ENCODE measurements around the gene HCFC1.

HCFC1 gene

GRCh38 chrX:153971450-153972367 is at the start of gene HCFC1:
HCFC1 (minus strand) TSS chrX:153971818; CDS start chrX:153970840, 978 bp downstream.
- DNase-seq: peak; percentile 93

- no peak for DNase-seq
These were observed 49.6 kb upstream of the HCFC1 start for GRCh38 chrX:154021131-154021611.

- DNase-seq: no peak
These were observed 49.0 kb upstream of the HCFC1 start for GRCh38 chrX:154020536-154021115.

DNA sequence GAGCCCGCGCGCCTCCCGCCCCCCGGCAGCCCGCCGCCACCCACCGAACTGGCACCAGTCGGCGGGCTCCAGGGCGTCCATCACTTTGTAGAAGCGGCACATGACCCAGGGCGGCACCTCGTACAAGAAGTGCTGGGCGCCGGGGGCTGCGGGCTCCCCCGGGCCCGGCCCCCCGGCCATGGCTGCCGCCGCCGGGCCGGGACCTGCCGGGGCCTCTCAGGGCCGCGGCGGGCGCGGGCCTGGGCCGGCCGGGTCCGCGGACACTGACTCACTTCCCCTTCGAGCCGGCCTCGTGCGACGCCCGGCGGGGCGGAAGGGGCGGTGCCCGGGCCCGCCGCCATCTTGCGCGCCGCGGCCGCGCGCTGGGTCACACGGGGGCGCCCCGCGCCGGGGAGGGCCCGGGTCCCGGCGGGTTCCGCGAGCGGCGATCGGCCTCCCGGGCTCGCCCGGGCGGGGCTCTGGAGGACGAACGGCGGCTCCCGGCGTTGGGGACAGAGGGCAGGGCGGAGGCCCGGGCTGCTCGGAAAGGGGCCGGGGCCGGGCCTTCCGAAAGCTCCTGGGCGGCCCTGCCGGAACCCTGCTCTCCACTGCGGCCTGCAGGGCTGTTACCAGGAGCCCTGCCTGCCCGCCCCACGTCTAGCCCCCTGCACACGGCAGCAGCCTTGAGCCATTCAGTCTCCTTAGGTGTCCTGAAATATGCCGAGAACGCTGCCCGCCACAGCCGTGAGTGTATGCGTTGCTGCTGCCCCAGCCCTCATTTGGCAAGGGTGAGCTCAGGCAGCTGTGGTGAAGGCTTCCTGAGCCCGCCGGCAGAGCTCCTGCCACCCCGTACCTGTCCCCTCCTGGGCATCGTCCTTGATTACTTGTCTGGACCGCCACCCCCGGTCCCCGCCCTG is 48.3 kb upstream of the HCFC1 start, which contains the start of gene IRAK1:
Gene IRAK1 (minus strand): TSS at position 270 of the 896 bp plus-strand sequence. CDS start 90 bp downstream, at position 180.
- DNase-seq: peak; percentile 62

DNA sequence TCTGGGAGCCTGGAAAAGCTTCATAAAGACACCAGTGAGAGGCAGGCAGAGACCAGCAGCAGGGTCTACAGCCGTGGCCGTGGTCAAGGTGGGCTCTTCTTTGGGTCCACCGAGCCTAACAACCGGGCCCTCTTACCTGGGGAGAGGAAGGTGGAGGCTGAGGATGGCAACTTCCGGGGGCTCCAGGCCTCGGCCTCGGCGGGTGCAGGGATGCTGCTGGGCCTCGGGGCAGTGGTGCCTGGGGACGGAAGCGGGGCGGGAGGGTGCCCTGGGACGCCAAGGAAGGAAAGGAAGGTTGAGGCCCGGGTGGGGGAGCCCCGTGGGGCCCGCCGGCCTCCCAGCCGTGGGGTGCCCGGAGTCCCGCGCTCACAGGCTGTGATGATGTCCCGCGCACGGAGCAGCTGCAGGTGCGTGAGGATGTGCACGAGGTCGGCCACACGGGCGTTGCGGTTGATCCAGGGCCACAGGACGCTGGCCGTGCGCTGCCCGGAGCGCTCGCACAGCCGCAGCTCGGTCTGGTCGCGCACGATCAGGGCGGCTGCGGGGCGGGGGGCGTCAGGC is 47.5 kb upstream of the HCFC1 start:
- DNase-seq: peak; percentile 39

GRCh38 chrX:154018518-154019060 is 47.0 kb upstream of the HCFC1 start:
- no peak for DNase-seq

DNA sequence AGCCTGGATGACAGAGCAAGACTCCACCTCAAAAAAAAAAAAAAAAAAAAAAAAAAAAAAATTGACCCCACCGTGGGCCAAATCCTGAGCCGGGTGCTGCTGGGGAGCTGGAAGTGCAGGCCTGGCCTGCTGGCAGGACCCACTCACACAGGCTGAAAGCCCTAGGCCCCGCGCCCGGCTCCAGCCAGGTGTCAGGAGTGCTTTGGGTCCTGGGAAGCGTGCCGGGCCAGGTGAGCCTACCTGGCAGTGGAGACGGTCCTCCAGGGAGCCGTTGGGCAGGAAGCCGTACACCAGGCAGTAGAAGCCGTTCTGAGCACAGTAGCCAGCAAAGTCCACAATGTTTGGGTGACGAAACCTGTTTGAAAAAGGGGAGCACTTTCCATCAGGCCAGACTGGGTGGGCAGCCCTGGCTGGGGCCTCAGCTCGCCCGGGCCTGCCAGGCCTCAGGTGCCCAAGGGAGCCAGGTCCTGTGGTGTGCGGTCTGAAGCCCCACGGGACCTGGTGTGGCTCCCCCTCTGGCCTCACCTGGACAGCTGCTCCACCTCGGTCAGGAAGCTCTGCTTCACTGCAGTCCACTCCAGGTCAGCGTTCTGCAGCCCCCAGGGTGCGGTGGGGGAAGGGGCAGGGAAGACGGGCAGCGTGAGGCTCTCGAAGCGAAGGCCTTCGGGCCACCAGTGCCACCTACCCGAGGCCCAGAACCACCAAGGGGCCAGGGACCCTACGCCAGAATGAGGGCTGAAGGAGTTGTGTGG is 46.3 kb upstream of the HCFC1 start:
- DNase-seq: no peak

DNA sequence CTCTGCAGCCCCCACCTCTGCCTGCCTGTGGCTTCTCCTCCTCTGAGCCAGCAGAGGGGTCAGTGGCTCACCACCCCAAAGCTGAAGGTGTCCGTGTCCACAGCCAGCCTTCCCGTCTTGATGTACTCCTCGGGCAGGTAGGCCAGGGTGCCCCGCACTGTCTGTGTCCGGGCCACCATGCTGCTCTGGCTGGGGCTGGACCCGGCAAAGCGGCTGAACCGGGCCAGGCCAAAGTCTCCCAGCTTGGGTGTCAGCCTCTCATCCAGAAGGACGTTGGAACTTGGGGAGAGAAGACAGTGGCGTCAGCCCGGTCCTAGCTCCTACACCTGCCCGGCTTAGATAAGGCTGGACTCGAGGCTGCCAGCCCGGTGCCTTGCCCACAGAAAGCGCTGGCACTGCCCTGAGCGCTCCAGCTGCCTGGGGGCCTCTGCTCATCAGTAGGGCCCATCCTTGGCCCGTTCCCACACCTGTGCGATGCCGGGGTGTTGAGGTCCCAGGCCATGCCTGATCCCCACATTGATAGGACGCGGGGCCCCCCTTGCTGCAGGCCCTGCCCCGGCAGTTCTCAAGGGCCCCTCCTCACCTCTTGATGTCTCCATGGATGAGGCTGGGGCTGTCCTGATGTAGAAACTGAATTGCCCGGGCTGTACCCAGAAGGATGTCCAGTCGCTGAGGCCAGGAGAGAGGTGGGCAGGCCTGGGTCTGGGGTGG is 44.9 kb upstream of the HCFC1 start:
- DNase-seq: no peak

DNA sequence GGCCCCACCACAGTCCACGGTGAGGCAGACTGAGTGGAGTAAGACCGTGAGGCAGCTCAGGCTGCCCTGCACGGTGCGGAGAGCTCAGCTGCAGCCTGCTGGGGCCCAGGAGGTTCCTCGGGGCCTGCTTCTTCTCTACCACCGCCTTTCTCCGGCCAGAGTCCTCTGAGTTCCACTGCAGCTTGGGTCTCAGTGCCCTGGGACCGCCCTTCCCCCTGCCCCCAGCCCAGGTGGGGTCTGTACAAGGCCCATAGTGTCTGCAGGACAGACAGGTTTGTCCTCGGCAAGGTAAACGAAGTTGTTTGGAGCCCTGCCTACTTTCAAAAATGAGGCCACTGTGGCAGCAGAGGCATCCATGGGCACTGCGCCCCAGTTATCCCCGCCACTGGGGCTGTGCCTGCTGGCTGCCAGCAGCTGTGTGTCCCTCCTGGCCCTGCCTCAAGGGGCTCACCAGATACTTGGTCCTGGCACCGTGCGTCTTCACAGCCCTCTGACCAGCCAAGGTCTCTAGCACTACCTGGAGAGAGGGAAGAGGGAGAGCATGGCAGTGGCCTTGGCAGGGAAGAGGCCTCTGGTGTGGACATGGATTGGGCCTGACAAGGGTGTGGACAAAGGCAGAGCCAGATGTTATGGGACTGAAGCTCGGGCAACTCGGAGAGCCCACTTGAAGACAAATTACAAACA is 44.1 kb upstream of the HCFC1 start:
- no peak for DNase-seq

DNA sequence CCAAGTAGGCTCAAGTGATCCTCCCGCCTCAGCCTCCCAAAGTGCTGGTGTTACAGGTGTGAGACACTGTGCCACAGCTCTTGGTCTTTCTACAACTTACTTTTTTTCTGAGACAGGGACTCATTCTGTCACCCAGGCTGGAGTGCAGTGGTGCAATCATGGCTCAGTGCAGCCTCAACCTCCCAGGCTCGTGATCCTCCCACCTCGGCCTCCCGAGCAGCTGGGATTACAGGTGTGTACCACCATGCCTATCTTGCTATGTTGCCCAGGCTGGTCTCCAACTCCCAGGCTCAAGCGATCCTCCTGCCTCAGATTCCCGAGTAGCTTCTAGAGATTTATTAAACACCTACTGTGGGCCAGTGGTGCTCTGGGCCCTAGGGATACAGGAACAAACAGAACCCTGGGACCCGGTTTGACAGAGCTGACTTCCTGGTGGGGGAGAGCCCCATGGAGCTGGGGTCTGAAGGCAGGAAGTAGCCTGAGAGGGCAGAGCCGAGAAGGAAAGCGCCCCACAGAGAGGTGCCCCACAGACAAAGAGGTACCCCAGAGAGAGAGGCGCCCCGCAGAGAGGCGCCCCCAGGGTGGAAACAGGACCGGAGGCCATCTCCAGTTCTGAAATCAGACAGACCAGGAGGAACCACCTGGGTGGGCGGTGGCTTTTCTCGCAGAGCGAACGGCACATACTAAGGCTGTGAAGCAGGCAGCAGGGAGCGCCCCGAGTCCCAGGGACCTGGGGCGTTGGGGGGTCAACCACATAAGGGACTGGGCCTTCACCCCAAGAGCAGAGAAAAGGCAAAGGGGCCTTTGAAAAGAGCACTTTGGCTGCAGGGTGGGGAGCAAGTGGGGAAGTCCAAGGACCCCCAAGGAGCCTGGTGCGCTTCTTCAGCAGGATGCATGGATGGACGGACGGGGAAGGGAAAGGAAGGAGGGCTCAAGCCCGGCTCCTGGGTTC is 43.1 kb upstream of the HCFC1 start:
- DNase-seq: no peak

DNA sequence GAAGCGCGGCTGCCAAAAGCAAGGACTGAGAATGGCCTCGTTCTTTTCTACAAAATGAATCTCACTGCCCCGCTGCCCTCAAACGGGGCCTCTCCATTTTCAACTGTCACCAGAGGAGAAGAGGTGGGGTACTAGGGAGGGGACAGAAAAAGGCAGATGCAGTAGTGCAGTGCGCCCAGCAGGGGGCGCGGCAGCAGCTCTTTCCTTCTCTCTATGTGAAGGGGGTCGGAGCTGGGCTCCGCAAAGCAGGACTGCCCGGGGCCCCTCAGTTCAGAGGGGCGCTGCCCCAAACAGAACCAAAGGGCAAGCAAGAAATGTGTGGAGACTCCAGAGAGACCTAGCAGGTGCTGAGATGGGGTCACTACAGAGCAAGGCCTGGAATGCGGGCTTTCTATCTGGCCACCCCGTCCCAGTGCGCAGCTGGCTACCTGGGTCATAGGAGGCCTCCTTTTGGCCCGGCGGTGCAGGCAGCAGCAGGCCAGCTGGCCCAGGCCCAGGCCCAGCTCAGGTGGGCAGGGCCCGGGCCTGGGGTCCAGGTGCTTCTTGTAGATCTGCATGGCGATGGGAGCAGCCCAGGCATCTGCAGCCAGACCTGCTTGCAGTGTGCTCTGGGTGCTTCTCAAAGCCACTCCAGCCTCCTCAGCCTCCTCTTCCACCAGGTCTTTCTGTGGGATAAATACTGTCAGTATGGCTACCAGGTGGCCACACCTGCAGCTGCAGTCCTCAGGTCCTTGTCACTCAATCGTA is 42.2 kb upstream of the HCFC1 start:
- DNase-seq: no peak

- DNase-seq: no peak
These were observed 41.4 kb upstream of the HCFC1 start for GRCh38 chrX:154013001-154013421.

GRCh38 chrX:154012336-154012991 is 40.8 kb upstream of the HCFC1 start:
- DNase-seq: no peak

GRCh38 chrX:154011376-154012335 is 40.0 kb upstream of the HCFC1 start:
- no peak for DNase-seq

DNA sequence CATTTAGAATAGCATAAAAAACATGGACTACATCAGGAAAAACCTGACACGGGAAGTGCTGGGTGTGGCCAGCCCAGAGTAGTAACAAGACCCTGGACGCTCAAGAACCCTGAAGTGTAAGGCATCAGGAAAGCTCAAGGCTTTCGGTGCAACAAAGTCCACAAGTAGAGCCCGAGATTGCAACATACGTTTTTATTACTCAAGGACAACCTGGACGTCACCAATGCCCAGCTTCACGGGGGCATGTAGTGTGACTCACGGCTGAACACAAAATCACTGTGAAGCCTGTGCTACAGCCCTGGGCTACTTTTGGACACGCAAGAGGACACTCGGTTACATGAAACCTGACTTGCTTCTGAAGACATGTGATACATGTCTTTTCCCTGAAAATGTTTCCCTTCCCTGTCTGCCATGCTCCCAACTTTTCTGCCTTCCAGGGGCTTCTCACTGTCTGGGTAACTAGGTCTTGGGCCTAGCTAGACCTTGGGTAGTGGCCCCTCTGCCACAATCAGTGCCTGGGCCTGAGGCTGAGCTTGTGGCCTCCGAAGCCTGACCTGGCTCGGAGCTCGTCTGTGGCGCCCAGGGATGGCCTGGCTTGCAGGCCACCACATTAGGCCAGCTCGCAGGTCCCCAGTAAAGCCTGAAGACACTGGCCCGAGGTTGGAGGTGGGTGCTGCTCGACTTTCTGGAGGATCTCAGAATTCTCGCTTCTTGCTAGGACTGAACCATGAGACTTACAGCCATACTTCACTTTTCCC is 38.9 kb upstream of the HCFC1 start:
- no peak for DNase-seq

- peak; percentile 24 for DNase-seq
These were observed 36.9 kb upstream of the HCFC1 start for GRCh38 chrX:154008521-154008920.

Data from NCI-H146 (cell line).